BLaER1 (cell line): ENCODE measurements around the gene SPAAR.
"Not testable (repeated sequence)": the region's sequence is repeated elsewhere in the genome, so short reads cannot be mapped to it uniquely, and the experiment has no call there.

Experiments
- H3K27ac ChIP-seq: shearing (Covaris generic); formaldehyde crosslinking; 2 replicates; pipeline ENCODE4 v1.8.1; 2022
- H3K27me3 ChIP-seq: shearing (Covaris generic); formaldehyde crosslinking; 2 replicates; pipeline ENCODE4 v1.8.1; 2022
- H3K36me3 ChIP-seq: shearing (Covaris generic); formaldehyde crosslinking; 2 replicates; pipeline ENCODE4 v1.8.1; 2022
- H3K4me1 ChIP-seq: shearing (Covaris generic); formaldehyde crosslinking; 2 replicates; pipeline ENCODE4 v1.8.1; 2022
- H3K4me2 ChIP-seq: shearing (Covaris generic); formaldehyde crosslinking; 2 replicates; pipeline ENCODE4 v1.8.1; 2022
- H3K4me3 ChIP-seq: shearing (Covaris generic); formaldehyde crosslinking; 2 replicates; pipeline ENCODE4 v1.8.1; 2022
- H3K9ac ChIP-seq: shearing (Covaris generic); formaldehyde crosslinking; 2 replicates; pipeline ENCODE4 v1.8.1; 2022
- H3K9me3 ChIP-seq: shearing (Covaris generic); formaldehyde crosslinking; 2 replicates; pipeline ENCODE4 v1.8.1; 2022
- H4K20me1 ChIP-seq: shearing (Covaris generic); formaldehyde crosslinking; 2 replicates; pipeline ENCODE4 v1.8.1; 2022
- Cebpa-rat ChIP-seq: shearing (Covaris generic); IDR thresholded peaks from 2 replicates; pipeline ENCODE4 v1.8.1; 2022

SPAAR gene

DNA sequence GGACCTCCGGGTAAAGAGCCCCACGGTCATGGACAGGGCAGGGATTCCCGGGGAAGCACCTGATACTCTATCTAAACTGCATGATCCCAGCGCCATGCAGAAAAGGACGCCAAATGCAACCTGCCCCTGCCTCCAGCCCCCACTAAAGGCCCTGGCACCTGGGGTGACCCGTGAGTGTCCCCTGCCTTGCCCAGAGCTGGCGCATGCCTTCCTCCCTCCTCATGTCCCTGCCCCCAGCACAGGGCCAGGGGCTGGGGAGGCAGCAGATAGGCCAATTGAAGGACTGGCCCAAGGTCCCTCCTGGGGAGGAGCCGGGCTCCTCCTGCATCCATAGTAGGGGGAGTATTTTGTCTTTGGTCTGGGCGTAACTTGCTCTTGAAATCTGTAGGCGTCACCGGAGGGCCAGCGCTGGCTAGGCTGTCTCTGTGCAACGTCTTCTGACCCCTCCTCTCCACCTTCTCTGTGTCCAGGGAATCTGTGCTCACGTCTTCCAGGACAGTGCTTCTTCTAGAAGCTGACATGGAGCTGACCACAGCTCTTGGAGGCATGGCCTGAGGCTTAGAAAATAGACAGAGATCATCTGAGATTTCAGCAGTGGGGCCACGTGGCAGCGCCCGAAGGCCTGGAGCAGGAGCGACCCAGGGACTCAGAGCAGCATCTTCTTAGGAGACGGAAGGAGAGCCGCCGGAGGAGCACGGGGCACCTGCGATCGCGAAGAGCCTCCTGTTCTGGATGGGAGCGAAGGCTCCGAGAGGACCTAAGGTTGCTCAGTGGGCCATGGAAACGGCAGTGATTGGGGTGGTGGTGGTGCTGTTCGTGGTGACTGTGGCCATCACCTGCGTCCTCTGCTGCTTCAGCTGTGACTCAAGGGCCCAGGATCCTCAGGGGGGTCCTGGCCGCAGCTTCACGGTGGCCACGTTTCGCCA, 660 bp downstream of the SPAAR start:
- Histone ChIP-seq H3K4me1 (peaks cover 54% of the 10 kb centered on the region), H3K4me3 (no peak overlapping the region), H3K27me3 (no peaks in the 10 kb centered on the region), H4K20me1 (no peaks in the 10 kb centered on the region), H3K36me3 (no peaks in the 10 kb centered on the region), H3K27ac (no peak overlapping the region), H3K4me2 (peak overlapping the region; percentile 31), H3K9ac (no peak overlapping the region), H3K9me3 (no peaks in the 10 kb centered on the region)
- no peak for TF ChIP-seq Cebpa-rat

- Histone ChIP-seq H3K36me3 (no peaks in the 10 kb centered on the region), H3K4me3 (no peak overlapping the region), H3K9ac (no peak overlapping the region), H3K9me3 (no peaks in the 10 kb centered on the region), H4K20me1 (no peaks in the 10 kb centered on the region), H3K4me2 (peak overlapping the region; percentile 31), H3K27ac (no peak overlapping the region; the same call in 1 of the 2 replicates), H3K27me3 (no peaks in the 10 kb centered on the region), H3K4me1 (peaks cover 54% of the 10 kb centered on the region)
- no peak for TF ChIP-seq Cebpa-rat
Observed at GRCh38 chr9:35910613-35911359, 1.5 kb downstream of the SPAAR start.

- peak overlapping the region; percentile 31 for H3K4me2 ChIP-seq
- peaks cover 54% of the 10 kb centered on the region for H3K4me1 ChIP-seq
- H4K20me1 ChIP-seq: no peaks in the 10 kb centered on the region
- H3K9ac ChIP-seq: no peak overlapping the region
- H3K27me3 ChIP-seq: no peaks in the 10 kb centered on the region
- no peak overlapping the region for H3K4me3 ChIP-seq
- no peak overlapping the region for H3K27ac ChIP-seq
- no peaks in the 10 kb centered on the region for H3K9me3 ChIP-seq
- TF ChIP-seq Cebpa-rat: no peak
- no peaks in the 10 kb centered on the region for H3K36me3 ChIP-seq
Observed at GRCh38 chr9:35911690-35912089, 2.4 kb downstream of the SPAAR start.

DNA sequence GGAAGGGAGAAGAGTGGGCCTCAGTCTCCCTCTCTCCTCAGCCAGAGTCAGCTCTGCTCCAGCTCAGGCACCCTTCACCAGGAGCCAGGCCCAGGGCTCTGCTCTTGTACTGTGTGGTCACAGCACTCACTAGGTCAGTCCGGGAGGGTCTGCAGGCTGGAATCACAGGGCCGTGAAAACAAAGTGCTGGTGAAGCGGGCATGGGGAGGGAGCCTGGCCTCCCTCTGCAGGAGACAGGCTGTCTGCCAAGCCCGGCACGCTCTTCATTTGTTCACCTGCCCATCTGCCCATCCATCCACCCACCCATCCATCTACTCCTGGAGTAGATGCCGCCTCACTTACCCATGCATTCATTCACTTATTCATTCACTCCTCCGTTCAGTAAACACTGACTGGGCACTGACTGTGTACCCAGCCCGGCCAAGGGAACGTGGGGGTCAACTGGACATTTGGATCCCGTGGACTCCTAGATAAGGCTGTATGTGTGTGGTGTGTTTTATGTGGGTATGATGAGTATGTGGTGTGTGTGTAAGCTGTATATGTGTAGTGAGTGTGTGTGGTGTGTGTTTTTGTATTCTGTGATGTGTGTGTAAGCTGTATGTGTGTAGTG, 3.6 kb downstream of the SPAAR start:
- no peaks in the 10 kb centered on the region for H3K27me3 ChIP-seq
- H3K27ac ChIP-seq: no peak overlapping the region
- H3K9me3 ChIP-seq: no peaks in the 10 kb centered on the region
- H3K4me3 ChIP-seq: no peak overlapping the region
- peaks cover 42% of the 10 kb centered on the region for H3K4me1 ChIP-seq
- TF ChIP-seq Cebpa-rat: no peak
- no peak overlapping the region for H3K4me2 ChIP-seq
- no peaks in the 10 kb centered on the region for H4K20me1 ChIP-seq
- H3K36me3 ChIP-seq: no peaks in the 10 kb centered on the region
- H3K9ac ChIP-seq: no peak overlapping the region

DNA sequence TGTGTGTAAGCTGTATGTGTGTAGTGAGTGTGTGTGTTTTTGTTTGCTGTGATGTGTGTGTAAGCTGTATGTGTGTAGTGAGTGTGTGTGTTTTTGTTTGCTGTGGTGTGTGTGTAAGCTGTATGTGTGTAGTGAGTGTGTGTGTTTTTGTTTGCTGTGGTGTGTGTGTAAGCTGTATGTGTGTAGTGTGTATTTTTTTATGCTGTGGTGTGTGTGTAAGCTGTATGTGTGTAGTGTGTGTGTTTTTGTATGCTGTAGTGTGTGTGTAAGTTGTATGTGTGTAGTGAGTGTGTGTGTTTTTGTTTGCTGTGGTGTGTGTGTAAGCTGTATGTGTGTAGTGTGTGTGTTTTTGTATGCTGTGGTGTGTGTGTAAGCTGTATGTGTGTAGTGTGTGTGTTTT, 4.1 kb downstream of the SPAAR start:
- H3K9ac ChIP-seq, H3K9me3 ChIP-seq, H3K4me2 ChIP-seq, H3K27ac ChIP-seq, H3K27me3 ChIP-seq, H3K36me3 ChIP-seq, H3K4me3 ChIP-seq, H4K20me1 ChIP-seq: not testable (repeated sequence)
- H3K4me1 ChIP-seq: peaks cover 37% of the 10 kb centered on the region

DNA sequence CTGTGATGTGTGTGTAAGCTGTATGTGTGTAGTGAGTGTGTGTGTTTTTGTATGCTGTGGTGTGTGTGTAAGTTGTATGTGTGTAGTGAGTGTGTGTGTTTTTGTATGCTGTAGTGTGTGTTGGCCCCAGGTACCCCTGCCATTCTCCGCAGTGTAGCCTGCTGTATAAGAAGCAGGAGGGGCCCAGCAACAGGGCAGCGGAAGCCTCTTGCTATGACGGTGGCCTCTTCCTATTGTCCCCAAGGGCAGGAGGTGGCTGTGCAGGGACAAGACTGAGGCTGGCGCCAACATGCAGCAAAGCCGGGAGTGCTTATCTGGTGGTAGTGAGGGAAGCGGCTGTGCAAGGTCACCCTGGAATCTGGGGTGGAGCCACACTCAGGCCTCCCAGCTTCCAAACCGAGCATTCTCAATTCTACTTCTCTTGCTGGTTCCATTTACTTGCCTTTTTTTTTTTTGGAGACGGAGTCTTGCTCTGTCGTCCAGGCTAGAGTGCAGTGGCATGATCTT, 5.1 kb downstream of the SPAAR start:
- Histone ChIP-seq H3K9ac (no peak overlapping the region), H3K4me1 (peaks cover 37% of the 10 kb centered on the region), H3K27me3 (no peaks in the 10 kb centered on the region), H3K27ac (no peak overlapping the region), H3K4me3 (no peak overlapping the region), H3K9me3 (no peaks in the 10 kb centered on the region), H4K20me1 (no peaks in the 10 kb centered on the region), H3K36me3 (no peaks in the 10 kb centered on the region), H3K4me2 (no peak overlapping the region)
- no peak for TF ChIP-seq Cebpa-rat

- TF ChIP-seq Cebpa-rat: no peak
Observed at GRCh38 chr9:35915681-35916294, 6.5 kb downstream of the SPAAR start.

DNA sequence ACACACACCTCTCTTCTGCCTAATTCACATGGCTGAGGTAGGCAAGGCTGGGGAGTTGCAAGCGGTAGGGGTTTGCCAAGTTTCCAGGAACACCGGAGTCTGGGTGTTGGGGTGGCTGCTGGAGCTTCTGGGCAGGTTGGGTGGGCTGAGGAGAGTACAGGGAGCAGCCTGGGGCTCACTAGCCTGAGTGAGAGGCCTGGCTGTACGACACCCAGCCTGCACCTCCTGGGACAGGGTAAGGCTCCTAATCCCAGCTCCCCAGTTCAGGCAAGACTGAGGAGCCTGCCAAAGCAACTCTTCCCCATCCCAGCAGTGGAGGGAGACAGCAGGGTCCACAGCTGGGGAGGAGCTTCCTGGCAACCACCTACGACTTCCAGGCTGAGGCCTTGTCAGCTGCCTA, 8.0 kb downstream of the SPAAR start:
- H3K36me3 ChIP-seq: no peaks in the 10 kb centered on the region
- no peak overlapping the region for H3K4me3 ChIP-seq
- no peak for TF ChIP-seq Cebpa-rat
- H3K9ac ChIP-seq: no peak overlapping the region
- H4K20me1 ChIP-seq: no peaks in the 10 kb centered on the region
- H3K27ac ChIP-seq: no peak overlapping the region
- no peak overlapping the region for H3K4me2 ChIP-seq
- H3K9me3 ChIP-seq: no peaks in the 10 kb centered on the region
- peaks cover 20% of the 10 kb centered on the region for H3K4me1 ChIP-seq
- no peaks in the 10 kb centered on the region for H3K27me3 ChIP-seq

More at GRCh38 chr9:35915681-35916294, 6.5 kb downstream of the SPAAR start:
- no peak overlapping the region for H3K4me2 ChIP-seq
- H3K9me3 ChIP-seq: no peaks in the 10 kb centered on the region
- no peak overlapping the region for H3K9ac ChIP-seq
- H3K4me3 ChIP-seq: no peak overlapping the region
- H3K27ac ChIP-seq: no peak overlapping the region
- no peaks in the 10 kb centered on the region for H3K27me3 ChIP-seq
- peaks cover 33% of the 10 kb centered on the region for H3K4me1 ChIP-seq
- H4K20me1 ChIP-seq: no peaks in the 10 kb centered on the region
- no peaks in the 10 kb centered on the region for H3K36me3 ChIP-seq

DNA sequence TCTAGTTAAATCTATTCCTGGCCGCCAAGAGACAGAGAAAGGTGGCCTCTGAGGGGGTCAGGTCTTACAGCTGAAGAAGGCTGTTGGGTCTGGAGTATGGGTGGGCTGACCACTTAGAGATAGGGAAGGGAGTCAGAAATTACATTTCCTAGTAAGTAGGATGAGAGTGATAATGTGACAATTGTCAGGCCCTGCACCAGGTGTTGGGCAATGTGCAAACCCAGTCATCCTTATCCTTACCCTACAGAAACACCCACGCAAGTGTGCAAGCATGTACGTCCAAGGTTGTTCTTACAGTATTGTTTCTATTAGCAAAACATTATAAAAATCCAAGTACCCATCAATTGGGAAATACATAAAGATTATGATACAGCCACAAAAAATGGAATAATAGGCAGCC, 9.5 kb downstream of the SPAAR start:
- no peaks in the 10 kb centered on the region for H3K36me3 ChIP-seq
- H3K4me3 ChIP-seq: no peak overlapping the region
- no peak overlapping the region for H3K27ac ChIP-seq
- no peak for TF ChIP-seq Cebpa-rat
- no peak overlapping the region for H3K9ac ChIP-seq
- no peaks in the 10 kb centered on the region for H3K27me3 ChIP-seq
- H3K4me2 ChIP-seq: peak overlapping the region; percentile 36
- no peaks in the 10 kb centered on the region for H4K20me1 ChIP-seq
- no peaks in the 10 kb centered on the region for H3K9me3 ChIP-seq
- peaks cover 22% of the 10 kb centered on the region for H3K4me1 ChIP-seq
